T-helper 1 cell treated with Interleukin-12 subunit alpha and Interleukin-12 subunit beta and Interleukin-4 antibody, amounts not matched to agents 30 μg/mL and 1 μg/mL, for 36 hours (primary cell): ENCODE data around the gene XG.
"Not testable (repeated sequence)": the region's sequence is repeated elsewhere in the genome, so short reads cannot be mapped to it uniquely, and the experiment has no call there.

Source experiments
- H3K27ac Mint-ChIP-seq: one replicate; pipeline ENCODE4 v1.8.0; 2021; ENCODE audit warnings: mild to moderate bottlenecking, mixed read lengths
- H3K27me3 Mint-ChIP-seq: one replicate; pipeline ENCODE4 v1.8.0; 2021; ENCODE audit warnings: low read depth, mixed read lengths
- H3K36me3 Mint-ChIP-seq: one replicate; pipeline ENCODE4 v1.8.0; 2021; ENCODE audit warnings: low read depth, mixed read lengths
- H3K4me1 Mint-ChIP-seq: one replicate; pipeline ENCODE4 v1.8.0; 2021; ENCODE audit warnings: low read depth, mixed read lengths
- H3K4me3 Mint-ChIP-seq: one replicate; pipeline ENCODE4 v1.8.0; 2021; ENCODE audit warnings: mild to moderate bottlenecking, moderate library complexity, mixed read lengths
- H3K9me3 Mint-ChIP-seq: one replicate; pipeline ENCODE4 v1.8.0; 2021; ENCODE audit warnings: mixed read lengths

Gene XG

DNA sequence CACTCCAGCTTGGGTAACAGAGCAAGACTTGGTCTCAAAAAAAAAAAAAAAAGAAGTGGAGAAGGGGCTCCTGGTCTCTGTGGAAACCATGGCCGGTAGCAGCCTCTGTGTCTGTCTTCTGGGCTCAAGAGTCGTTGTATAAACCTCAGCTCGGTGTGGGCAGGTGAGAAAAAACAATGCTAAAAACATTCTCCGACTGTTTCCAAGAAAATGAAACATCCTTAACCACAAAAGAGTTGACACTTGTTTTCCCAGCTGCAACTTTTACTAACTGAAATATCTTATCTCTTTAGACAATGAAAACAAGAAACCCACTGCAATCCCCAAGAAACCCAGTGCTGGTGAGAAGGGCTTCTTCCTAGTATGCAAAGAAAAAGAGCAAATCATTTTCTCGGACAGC lies 34.5 kb upstream of the XG start:
- no peaks in the 10 kb centered on the region for H3K9me3 Mint-ChIP-seq
- H3K27me3 Mint-ChIP-seq = no peaks in the 10 kb centered on the region
- H3K27ac Mint-ChIP-seq = peak overlapping the region; percentile 67
- H3K36me3 Mint-ChIP-seq = peaks cover 60% of the 10 kb centered on the region
- peaks cover 44% of the 10 kb centered on the region for H3K4me1 Mint-ChIP-seq
- peak overlapping the region; percentile 16 for H3K4me3 Mint-ChIP-seq

DNA sequence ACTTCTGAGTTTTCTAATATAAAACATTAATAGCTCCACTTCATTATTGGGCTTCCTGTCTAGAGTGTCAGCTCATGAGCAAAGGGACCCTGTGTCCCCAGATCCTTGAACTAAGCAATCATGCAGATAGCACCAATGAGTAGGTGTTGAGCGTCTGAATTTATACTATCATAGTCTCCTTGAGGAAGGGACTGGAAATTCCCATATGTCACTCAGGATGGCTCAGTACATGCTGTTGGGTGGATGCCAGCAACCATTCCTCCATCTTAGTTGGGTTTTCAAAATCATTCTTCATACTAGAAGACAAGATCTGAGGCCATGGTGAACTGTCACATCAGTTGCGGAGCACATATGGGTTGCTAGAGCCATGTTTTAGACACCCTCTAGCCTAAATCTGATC lies 33.0 kb upstream of the XG start:
- Mint-ChIP-seq H3K9me3 (no peaks in the 10 kb centered on the region), H3K4me3 (no peak overlapping the region), H3K27me3 (no peaks in the 10 kb centered on the region), H3K36me3 (peaks cover 75% of the 10 kb centered on the region), H3K4me1 (peaks cover 42% of the 10 kb centered on the region), H3K27ac (no peak overlapping the region)

DNA sequence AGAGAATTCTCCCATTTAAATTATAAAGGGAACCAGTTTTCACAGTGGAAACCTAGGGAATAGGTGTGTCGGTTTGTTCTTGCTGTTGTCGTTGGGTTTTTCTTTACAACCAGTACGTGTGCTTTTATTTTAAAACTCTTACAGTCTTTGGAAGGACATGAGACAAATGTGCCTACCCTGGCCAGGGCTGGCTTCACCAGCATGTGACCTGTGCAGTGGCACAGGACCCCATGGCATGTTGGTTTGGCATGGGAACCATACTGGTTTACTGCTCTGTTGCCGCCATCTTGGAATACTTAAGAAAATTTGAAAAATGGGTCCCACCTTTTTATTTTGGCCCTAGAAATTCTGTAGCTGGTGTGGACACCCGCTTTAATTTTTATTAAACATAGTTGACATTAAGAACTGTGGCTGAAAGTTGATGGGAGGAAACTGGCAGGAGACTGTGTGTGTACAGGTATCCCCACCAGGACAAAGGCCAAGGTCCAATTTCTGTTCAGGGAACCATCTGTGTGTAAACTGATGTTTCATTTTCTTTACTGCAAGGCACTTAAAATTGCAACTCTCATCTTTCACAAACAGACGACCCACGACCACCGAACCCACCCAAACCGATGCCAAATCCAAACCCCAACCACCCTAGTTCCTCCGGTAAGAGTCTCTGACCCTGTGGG lies 31.9 kb upstream of the XG start:
- H3K4me3 Mint-ChIP-seq = no peak overlapping the region
- no peaks in the 10 kb centered on the region for H3K27me3 Mint-ChIP-seq
- no peak overlapping the region for H3K27ac Mint-ChIP-seq
- peaks cover 34% of the 10 kb centered on the region for H3K4me1 Mint-ChIP-seq
- peaks cover 74% of the 10 kb centered on the region for H3K36me3 Mint-ChIP-seq
- H3K9me3 Mint-ChIP-seq = no peaks in the 10 kb centered on the region

DNA sequence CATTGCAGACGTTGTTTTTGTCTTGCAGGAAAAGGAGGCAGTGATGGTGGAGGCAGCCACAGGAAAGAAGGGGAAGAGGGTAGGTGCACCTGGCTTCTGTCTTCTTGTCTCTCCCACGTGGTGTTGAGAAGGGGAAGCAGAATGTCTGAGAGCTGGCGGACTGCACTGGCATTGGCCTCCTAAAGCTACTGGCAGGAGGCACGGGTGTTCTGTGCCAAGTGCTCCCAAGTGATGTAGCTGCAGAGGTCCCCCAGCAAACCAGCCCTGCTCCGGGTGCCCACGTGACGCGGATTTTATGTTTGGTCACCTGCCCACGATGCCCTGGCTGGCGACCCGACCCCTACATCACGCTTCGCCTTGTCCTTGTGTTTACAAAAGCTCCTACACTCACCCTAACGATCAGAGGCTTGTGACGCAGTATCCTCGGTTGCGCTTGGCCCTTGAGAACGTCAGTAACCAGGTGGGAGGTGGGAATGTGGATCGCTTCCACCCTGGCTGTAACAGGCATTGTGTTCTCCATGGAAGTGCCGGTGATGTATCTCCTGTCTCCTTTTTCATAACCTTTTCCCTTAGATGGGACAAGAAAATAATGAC lies 28.5 kb upstream of the XG start:
- Mint-ChIP-seq H3K36me3 (peaks cover 62% of the 10 kb centered on the region), H3K4me1 (peaks cover 8% of the 10 kb centered on the region), H3K27ac (no peak overlapping the region), H3K27me3 (no peaks in the 10 kb centered on the region), H3K4me3 (no peak overlapping the region), H3K9me3 (no peaks in the 10 kb centered on the region)

DNA sequence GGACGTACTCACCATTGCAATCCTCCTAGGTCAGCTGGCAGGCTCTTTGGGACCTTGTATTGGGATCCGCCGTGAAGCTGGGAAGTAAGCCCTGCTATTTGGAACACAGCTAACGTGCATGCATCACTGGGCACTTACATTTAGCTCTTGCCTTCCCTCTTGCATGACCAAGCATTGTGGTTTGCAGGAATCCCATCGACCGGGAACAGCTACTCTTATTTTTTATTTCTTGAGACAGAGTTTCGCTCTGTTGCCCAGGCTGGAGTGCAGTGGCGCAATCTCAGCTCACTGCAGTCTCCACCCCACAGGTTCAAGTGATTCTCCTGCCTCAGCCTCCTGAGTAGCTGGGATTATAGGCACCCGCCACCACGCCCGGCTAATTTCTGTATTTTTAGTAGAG lies 24.6 kb upstream of the XG start:
- H3K4me1 Mint-ChIP-seq, H3K4me3 Mint-ChIP-seq: not testable (repeated sequence)
- peaks cover 55% of the 10 kb centered on the region for H3K36me3 Mint-ChIP-seq

GRCh38 chrX:2732076-2732475 lies 19.8 kb upstream of the XG start:
- peaks cover 3% of the 10 kb centered on the region for H3K9me3 Mint-ChIP-seq
- no peaks in the 10 kb centered on the region for H3K27me3 Mint-ChIP-seq
- H3K4me3 Mint-ChIP-seq = no peak overlapping the region
- H3K27ac Mint-ChIP-seq = no peak overlapping the region
- peaks cover 60% of the 10 kb centered on the region for H3K36me3 Mint-ChIP-seq
- peaks cover 3% of the 10 kb centered on the region for H3K4me1 Mint-ChIP-seq

More for the DNA sequence above, 24.6 kb upstream of the XG start:
- H3K27ac Mint-ChIP-seq, H3K9me3 Mint-ChIP-seq, H3K27me3 Mint-ChIP-seq: not testable (repeated sequence)

DNA sequence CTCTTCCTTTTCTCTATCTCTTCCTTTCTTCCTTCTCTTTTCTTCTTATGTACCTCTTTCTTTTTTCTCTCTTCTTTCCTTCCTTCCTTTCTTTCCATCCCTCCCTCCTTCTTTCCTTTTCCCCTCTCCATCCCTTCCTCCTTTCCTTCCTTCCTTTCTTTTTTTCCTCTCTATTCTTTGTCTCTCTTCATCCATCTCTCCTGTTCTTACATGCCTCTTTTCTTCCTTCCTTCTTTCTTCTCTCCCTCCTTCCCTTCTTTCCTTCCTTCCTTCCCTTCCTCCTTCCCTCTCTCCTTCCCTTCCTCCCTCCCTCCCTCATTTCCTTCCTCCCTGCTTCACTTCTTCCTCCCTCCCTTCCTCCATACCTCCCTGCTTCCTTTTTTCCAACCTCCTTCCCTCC lies 19.2 kb upstream of the XG start:
- Mint-ChIP-seq H3K4me3 (no peak overlapping the region), H3K4me1 (peaks cover 3% of the 10 kb centered on the region), H3K36me3 (peaks cover 60% of the 10 kb centered on the region), H3K27me3 (no peaks in the 10 kb centered on the region), H3K27ac (no peak overlapping the region), H3K9me3 (peaks cover 3% of the 10 kb centered on the region)

GRCh38 chrX:2733286-2733685 lies 18.6 kb upstream of the XG start:
- no peaks in the 10 kb centered on the region for H3K27me3 Mint-ChIP-seq
- peaks cover 3% of the 10 kb centered on the region for H3K9me3 Mint-ChIP-seq
- peaks cover 3% of the 10 kb centered on the region for H3K4me1 Mint-ChIP-seq
- H3K36me3 Mint-ChIP-seq = peaks cover 59% of the 10 kb centered on the region
- no peak overlapping the region for H3K4me3 Mint-ChIP-seq
- no peak overlapping the region for H3K27ac Mint-ChIP-seq

GRCh38 chrX:2735270-2735669 lies 16.6 kb upstream of the XG start:
- H3K27ac Mint-ChIP-seq = no peak overlapping the region
- peaks cover 3% of the 10 kb centered on the region for H3K4me1 Mint-ChIP-seq
- H3K27me3 Mint-ChIP-seq = no peaks in the 10 kb centered on the region
- peaks cover 3% of the 10 kb centered on the region for H3K9me3 Mint-ChIP-seq
- peaks cover 56% of the 10 kb centered on the region for H3K36me3 Mint-ChIP-seq
- H3K4me3 Mint-ChIP-seq = no peak overlapping the region

- H3K9me3 Mint-ChIP-seq = no peaks in the 10 kb centered on the region
- H3K4me3 Mint-ChIP-seq = no peak overlapping the region
- no peaks in the 10 kb centered on the region for H3K27me3 Mint-ChIP-seq
- H3K4me1 Mint-ChIP-seq = peaks cover 2% of the 10 kb centered on the region
- no peak overlapping the region for H3K27ac Mint-ChIP-seq
- peaks cover 41% of the 10 kb centered on the region for H3K36me3 Mint-ChIP-seq
Observed at GRCh38 chrX:2740672-2741071, 11.2 kb upstream of the XG start.

- H3K36me3 Mint-ChIP-seq = peaks cover 40% of the 10 kb centered on the region
- H3K27me3 Mint-ChIP-seq = no peaks in the 10 kb centered on the region
- H3K4me1 Mint-ChIP-seq = peaks cover 2% of the 10 kb centered on the region
- H3K9me3 Mint-ChIP-seq = no peaks in the 10 kb centered on the region
- H3K27ac Mint-ChIP-seq = no peak overlapping the region
- no peak overlapping the region for H3K4me3 Mint-ChIP-seq
Observed at GRCh38 chrX:2741386-2741785, 10.5 kb upstream of the XG start.

DNA sequence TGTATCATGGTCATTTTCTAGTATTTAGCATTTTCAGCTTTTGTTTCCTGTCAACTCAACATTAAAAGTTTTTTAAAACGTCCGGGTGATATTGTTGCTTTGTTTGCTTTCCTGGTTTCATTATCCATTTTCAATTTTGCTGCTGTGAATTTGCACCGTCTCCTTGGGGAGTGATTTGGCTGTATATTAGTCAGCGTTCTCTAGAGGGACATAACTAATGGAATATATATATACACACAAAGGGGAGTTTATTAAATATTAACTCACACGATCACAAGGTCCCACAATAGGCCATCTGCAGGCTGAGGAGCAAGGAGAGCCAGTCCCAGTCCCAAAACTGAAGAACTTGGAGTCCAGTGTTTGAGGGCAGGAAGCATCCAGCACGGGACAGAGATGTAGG lies 5.6 kb upstream of the XG start:
- not testable (repeated sequence) for H3K4me1 Mint-ChIP-seq, H3K27ac Mint-ChIP-seq, H3K9me3 Mint-ChIP-seq, H3K27me3 Mint-ChIP-seq, H3K4me3 Mint-ChIP-seq
- H3K36me3 Mint-ChIP-seq = peaks cover 17% of the 10 kb centered on the region

- Mint-ChIP-seq H3K27me3 (no peaks in the 10 kb centered on the region), H3K4me3 (no peak overlapping the region), H3K36me3 (peaks cover 1% of the 10 kb centered on the region), H3K4me1 (peaks cover 2% of the 10 kb centered on the region), H3K9me3 (no peaks in the 10 kb centered on the region), H3K27ac (no peak overlapping the region)
Observed at GRCh38 chrX:2748171-2748814, 3.5 kb upstream of the XG start.

GRCh38 chrX:2748815-2749188 lies 3.0 kb upstream of the XG start:
- Mint-ChIP-seq H3K4me1 (peaks cover 2% of the 10 kb centered on the region), H3K27ac (no peak overlapping the region), H3K36me3 (no peaks in the 10 kb centered on the region), H3K4me3 (no peak overlapping the region), H3K27me3 (no peaks in the 10 kb centered on the region), H3K9me3 (no peaks in the 10 kb centered on the region)

GRCh38 chrX:2751291-2751690 lies 549 bp upstream of the XG start:
- no peaks in the 10 kb centered on the region for H3K27me3 Mint-ChIP-seq
- H3K4me1 Mint-ChIP-seq = no peaks in the 10 kb centered on the region
- no peak overlapping the region for H3K4me3 Mint-ChIP-seq
- H3K27ac Mint-ChIP-seq = no peak overlapping the region
- no peaks in the 10 kb centered on the region for H3K36me3 Mint-ChIP-seq
- no peaks in the 10 kb centered on the region for H3K9me3 Mint-ChIP-seq
